NCI-H460 (cell line): ENCODE data around the gene CHST15. TPM values are rescaled to one million over a fixed set of nuclear protein-coding genes. Genes with fewer than 3 reads are reported as not detected.

Experiments
- DNase-seq: peaks from one replicate; pipeline ENCODE4 v3.0.0-alpha.2; 2016; ENCODE audit warnings: low read depth; ENCODE audit errors: extremely low read depth
- total RNA-seq: library from RNA; depleted of rRNA; stranded (reverse); fragments of >200 nt; shearing (Covaris generic); gene quantifications from 2 replicates; pipeline ENCODE4 v1.2.3, GENCODE V29; 2014

The CHST15 gene
- total RNA-seq, 1 experiment from 2014 or later, result 60.9 TPM

DNA sequence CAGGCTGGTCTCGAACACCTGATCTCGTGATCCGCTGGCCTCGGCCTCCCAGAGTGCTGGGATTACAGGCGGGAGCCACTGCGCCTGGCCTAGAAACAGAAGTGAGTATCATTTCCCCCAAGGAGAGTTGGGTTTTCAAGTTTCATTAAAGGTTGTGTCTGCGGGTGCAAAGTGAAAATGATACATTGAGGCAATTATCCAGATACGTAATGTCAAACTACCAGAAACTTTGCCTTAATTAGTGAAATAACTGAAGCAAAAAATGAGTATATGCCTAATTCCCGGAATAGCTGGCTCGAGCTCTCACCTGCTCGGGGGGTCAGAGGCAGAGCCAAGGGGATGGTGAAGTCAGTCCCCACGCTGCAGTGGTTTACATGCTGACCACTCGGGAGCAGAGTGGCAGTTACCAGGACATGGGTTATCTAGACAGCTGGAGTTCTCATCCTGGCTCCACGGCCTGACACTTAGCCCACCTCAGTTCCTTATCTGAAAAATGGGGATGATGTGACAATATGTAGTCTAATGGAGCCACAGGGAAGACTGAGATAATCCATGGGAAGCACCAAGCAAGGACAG lies 25.5 kb downstream of the CHST15 start:
- DNase-seq, result no peak

DNA sequence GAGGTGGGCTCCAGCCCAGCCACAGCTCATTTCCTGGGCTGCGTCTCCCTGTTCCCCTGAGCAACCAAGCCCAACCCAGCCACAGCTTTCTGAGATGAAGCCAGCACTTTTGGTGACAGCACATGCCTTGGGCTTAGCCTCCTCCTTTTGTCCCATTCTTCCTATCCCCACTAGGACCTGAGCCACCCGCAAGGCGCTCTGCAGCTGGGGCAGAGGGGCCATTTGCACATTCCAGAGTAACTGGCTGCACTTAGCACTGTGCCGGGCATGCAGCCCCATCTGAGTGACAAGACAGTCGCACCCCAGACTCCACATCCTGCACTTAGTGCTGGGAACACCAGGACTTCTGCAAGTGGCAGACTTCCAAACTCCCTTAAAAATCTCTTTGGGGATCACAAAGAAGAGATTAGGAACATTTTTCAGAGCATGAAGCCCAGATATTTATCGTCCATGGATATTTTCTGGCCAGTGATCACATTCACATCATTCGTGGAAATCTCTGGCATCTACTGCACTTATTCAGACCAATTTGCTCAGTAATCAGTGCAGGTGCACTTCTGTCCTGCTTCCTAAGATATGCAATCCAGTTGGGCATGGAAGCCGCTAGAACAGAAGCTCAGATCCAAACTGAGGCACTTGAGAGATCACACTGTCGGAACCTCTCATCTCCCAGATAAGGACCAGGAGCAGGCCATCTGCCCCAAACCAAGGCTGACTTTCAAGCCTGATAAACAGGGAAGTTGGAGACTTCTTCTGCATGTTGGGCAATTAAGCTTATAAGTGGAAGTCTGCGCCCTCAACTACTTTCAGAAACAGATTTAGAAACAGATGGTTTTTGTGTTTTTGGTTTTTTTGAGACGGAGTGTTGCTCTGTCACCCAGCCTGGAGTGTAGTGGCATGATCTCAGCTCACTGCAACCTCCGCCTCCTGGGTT lies 26.4 kb downstream of the CHST15 start:
- DNase-seq, result no peak

GRCh38 chr10:124066126-124066700 lies 27.2 kb downstream of the CHST15 start:
- no peak for DNase-seq

DNA sequence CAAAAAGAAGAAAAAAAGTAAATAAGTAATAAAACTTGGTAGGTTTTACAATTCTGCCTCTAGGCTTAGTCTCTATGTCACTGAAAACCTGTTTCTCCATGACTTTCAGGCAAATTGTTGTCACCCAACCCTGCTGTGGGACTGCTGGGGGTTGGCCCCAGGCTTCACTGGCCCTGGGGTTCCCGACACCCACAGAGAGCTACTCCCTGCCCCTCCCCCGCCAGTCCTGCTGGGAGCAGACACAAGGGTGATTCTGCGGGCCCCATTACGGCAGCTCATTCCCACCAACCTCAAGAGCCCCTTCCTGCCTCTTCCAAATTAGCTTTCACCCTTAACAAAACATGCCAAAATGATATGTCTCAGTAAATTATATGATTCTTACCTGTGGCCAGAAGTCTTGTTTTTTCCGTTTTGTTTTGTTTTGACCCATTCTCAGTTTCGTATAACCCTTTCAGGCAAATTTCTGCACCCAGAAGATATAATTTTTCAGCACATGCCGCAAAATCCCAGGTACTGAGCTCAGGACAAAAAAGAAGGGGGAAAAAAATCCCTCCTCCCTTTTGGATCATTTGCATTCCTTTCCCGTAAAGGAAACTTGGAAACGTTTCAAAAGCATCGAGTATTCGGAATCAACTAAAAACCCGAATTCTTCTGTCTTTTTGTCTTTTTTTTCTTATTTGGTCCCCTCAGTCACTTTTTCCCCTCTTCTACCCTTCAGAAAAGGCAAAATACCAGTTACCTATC lies 27.8 kb downstream of the CHST15 start:
- no peak for DNase-seq

DNA sequence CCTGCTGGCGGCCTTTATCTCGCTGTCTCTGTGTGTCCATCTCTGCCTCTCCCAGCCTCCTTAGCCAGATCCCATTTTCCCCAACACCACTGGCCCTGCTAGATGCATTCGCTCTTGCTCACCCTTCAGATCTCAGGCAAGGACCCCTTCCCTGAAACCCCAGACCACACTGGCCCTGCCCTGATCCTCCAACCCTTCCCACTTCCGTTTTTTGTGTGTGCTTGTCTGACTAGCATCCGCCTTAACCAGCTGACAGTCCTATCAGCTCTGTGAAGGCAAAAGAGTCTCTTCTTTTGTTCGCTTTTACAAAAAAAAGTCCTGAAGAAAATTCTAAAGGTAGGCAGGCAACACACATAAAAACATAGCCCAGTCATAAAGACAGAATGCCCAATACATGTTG lies 28.7 kb downstream of the CHST15 start:
- DNase-seq, result no peak

DNA sequence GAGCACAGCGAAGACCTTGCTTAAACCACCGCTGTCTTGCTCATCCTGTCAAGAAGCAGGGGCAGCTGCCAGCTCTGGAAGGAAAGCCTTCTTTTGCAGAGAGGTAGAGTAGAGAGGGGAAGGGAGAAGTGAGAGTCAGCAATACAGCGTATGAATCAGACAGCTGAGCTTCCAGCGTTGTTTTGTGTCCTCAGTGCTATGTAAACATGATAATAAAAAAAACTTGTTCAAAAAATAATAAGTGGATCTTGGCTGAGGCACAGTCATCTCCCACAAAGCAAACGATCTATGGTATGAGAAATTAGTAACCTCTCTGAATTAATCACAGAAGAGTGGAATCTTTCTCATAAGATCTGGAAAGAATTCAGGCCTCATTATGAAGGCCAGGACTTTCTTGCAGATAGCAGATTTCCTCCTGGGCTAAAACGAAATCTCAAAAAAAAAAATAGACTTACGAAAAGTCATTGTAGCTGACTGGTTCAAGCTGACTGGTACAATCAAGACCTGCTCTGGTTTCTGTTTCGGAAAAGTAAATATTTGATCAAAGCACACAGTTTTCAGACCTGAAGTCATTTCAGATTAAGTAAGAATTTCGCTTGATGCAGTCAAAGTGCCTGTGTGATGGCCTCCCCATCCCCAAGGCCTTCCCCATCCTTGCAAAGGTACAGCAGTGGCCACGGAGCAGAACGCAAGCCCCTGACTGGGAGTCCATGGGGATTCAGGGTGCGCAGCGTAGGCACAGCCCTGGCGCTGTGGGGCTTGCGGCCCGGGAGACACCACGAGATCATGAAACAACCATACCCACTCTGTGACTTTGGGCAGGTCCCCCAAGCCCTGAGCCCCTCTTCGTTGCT lies 29.4 kb downstream of the CHST15 start:
- DNase-seq, result no peak

DNA sequence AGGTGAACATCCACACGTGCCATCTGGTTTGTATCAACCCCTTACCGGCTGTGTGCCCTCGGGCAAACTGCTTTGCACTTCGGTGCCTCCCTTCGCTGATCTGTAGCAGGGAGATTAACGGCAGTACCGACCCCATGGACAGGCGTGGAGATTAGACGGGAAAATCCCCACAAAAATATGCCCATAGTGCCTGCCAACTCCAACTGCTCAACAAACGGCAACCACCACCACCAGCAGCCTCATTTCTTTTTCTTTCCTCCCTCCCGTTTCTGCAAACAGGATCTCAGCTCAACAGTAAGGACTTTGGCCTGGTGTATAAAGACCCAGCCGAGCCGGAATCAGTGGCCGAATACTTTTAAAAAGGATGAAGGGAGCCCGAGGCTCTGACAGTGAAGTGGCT lies 31.0 kb downstream of the CHST15 start:
- DNase-seq, result no peak

DNA sequence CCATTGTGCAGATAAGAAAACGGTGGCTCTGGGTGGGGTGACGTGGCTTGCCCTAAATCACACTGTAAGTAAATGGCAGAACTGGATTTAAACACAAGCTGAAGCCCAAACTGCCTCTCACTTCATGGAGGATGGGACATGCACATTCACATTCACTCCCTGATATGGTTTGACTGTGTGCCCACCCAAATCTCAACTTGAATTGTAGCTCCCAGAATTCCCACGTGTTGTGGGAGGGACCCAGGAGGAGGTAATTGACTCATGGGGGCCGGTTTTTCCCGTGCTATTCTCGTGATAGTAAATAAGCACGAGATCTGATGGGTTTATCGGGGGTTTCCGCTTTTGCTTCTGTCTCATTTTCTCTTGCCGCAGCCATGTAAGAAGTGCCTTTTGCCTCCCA lies 32.4 kb downstream of the CHST15 start:
- no peak for DNase-seq

- no peak for DNase-seq
Observed at GRCh38 chr10:124060148-124060720, 33.2 kb downstream of the CHST15 start.

- DNase-seq, result no peak
Observed at GRCh38 chr10:124059551-124059950, 33.8 kb downstream of the CHST15 start.

DNA sequence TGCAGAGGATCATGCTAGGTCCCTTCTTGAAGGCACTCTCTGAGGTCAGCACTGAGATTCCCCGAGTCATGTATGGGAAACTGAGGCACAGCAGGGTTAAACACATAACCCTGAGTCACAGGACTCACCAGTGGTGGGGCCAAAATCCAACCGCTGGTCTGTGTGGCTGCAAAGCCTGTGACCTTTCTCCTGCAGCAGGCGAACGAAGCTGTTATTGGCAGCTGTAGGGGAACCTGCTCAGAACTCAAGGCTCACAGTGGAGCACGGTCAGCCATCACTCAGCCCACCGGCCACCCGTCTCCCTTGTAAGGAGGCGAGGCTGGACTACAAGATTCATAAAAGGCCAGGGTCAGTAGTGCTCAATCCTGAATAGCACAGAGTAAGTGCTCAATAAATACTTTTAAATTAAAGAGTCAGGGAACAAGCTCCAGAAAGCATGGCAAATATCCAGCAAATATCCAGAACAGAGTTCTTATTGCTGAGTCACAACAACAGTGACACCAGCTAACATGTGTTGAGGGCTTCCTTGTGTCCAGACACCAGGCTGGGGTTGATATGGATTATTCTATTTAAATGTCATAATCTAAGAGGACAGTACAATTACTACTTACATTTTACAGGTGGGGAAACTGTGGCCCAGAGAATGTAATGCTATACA lies 34.9 kb downstream of the CHST15 start:
- DNase-seq, result no peak

- no peak for DNase-seq
Observed at GRCh38 chr10:124057601-124058000, 35.8 kb downstream of the CHST15 start.

- DNase-seq, result no peak
Observed at GRCh38 chr10:124056337-124056980, 36.9 kb downstream of the CHST15 start.

- DNase-seq, result no peak
Observed at GRCh38 chr10:124053971-124054370, 39.4 kb downstream of the CHST15 start.

- no peak for DNase-seq
Observed at GRCh38 chr10:124052561-124052960, 40.8 kb downstream of the CHST15 start.

DNA sequence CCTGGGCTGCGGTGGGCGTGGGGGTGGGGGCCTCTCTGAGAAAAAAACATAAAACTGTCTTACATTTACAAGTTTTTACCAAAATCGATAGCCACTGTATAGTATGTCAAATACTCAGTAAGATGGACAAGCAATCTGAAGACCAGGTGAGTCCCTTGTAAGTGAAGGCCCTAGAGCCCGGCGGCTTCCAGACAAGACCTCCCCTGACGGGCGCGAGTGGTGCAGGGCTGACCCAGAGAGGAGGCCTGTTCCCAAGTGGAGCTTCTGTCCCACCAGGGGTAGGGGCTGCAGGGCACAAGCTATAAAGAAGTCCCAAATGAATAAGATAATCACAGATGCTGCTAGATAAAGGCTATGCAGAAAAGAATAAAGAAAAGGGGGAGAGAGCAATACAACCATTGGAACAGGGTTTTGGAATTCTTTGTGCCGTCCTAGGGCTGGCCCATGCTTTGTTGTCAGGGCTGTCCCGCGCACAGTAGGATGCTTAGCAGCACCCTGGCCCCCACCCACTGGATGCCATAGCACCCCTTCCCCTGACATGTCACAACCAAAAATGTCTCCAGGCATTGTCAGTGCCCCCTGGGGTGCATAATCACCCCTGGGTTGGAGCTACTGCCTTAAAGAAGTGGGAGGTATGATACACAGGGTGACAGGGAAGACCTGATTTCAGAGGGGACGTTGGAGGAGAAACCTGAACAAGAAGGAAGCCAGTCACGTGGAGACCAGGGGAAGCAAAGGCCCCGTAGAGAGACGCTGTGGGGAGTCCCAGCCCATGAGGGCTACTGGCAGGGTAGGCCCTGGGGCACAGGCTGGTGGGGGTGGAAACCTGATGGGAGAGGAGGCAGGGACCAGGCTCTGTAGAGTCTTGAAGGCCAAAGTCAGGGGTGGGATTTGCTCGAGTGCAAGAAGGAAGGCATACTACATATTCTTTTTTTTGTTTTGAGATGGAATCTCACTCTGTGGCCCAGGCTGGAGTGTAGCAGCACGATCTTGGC lies 43.1 kb downstream of the CHST15 start:
- DNase-seq, result no peak

- DNase-seq, result no peak
Observed at GRCh38 chr10:124049484-124049883, 43.9 kb downstream of the CHST15 start.
